HUES48 (cell line): ENCODE measurements around the gene ILRUN.
"Not testable (repeated sequence)": the region's sequence is repeated elsewhere in the genome, so short reads cannot be mapped to it uniquely, and the experiment has no call there.

Experiments used
- H3K27ac ChIP-seq: one replicate; pipeline ENCODE4 v1.7.0; 2013; ENCODE audit warnings: low read depth, low read length, inconsistent platforms
- H3K27me3 ChIP-seq: 2 replicates; pipeline ENCODE4 v1.6.1; 2013; ENCODE audit warnings: mild to moderate bottlenecking, low read length; ENCODE audit not compliant: control insufficient read depth, insufficient read depth
- H3K36me3 ChIP-seq: 2 replicates; pipeline ENCODE4 v1.6.1; 2013; ENCODE audit warnings: low read length; ENCODE audit not compliant: control insufficient read depth, insufficient read depth
- H3K4me1 ChIP-seq: 2 replicates; pipeline ENCODE4 v1.6.1; 2013; ENCODE audit warnings: mild to moderate bottlenecking, low read length; ENCODE audit not compliant: control insufficient read depth, insufficient read depth
- H3K4me3 ChIP-seq: 2 replicates; pipeline ENCODE4 v1.5.1; 2013; ENCODE audit warnings: mild to moderate bottlenecking, low read depth, low read length
- H3K9ac ChIP-seq: 2 replicates; pipeline ENCODE4 v1.6.1; 2013; ENCODE audit warnings: mild to moderate bottlenecking, low read depth, low read length, moderate library complexity
- H3K9me3 ChIP-seq: 2 replicates; pipeline ENCODE4 v1.6.1; 2013; ENCODE audit warnings: low read length; ENCODE audit not compliant: control insufficient read depth, insufficient read depth

The ILRUN gene

DNA sequence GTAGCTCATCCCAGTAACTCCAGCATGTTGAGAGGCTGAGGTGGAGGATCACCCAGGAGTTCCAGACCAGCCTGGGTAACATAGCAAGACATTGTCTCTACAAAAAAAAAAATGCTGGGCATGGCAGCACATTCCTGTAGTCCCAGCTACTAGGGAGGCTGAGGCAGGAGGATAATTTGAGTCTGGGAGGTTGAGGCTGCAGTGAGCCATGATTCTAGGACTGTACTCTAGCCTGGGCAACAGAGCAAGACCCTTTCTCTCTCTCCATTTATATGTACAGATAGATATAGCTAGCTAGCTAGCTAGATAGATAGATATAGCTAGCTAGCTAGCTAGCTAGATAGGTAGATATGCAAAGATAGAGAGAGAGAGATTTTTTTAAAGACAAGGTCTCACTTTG is 20.4 kb downstream of the ILRUN start:
- peaks cover 6% of the 10 kb centered on the region; the same call in 1 of the 2 replicates for H3K4me1 ChIP-seq
- H3K27me3 ChIP-seq, result no peaks in the 10 kb centered on the region
- H3K9me3 ChIP-seq, result no peaks in the 10 kb centered on the region
- H3K36me3 ChIP-seq, result 0 out of 2 replicates have a peak, but pooled peaks cover 4% of the 10 kb centered on the region
- H3K27ac ChIP-seq, result no peak overlapping the region
- no peak overlapping the region for H3K4me3 ChIP-seq
- no peak overlapping the region for H3K9ac ChIP-seq

DNA sequence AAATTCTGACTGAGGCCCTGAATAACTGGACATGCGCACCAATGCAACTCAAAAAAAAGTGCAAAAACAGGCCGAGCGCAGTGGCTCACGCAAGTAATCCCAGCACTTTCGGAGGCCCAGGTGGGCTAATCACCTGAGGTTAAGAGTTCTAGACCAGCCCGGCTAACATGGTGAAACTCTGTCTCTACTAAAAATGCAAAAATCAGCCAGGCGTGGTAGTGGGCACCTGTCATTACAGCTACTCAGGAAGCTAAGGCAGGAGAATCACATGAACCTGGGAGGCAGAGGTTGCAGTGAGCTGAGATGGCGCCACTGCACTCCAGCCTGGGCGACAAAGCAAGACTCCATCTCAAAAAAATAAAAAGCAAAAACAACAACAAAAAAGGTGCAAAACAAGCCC is 21.6 kb downstream of the ILRUN start:
- not testable (repeated sequence) for H3K36me3 ChIP-seq, H3K9me3 ChIP-seq, H3K4me1 ChIP-seq, H3K27ac ChIP-seq, H3K27me3 ChIP-seq, H3K9ac ChIP-seq, H3K4me3 ChIP-seq

DNA sequence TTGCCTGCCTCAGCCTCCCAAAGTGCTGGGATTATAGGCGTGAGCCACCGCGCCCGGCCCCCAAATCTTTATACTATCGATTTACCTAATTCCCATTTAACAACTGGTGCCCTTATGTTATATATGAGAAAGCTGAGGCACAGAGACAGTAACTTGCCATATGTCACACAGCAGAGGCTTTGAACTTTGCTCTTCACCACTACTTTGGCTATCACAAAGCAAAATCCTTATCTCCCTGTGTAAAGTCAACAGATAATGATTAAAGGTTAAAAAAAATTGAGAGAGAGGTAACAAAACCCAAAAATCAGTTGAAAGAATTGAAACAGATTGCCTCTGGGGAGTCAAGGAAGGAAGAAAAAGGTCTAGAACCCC is 22.3 kb downstream of the ILRUN start:
- Histone ChIP-seq H3K27ac (no peak overlapping the region), H3K9ac (no peak overlapping the region), H3K9me3 (no peaks in the 10 kb centered on the region)

DNA sequence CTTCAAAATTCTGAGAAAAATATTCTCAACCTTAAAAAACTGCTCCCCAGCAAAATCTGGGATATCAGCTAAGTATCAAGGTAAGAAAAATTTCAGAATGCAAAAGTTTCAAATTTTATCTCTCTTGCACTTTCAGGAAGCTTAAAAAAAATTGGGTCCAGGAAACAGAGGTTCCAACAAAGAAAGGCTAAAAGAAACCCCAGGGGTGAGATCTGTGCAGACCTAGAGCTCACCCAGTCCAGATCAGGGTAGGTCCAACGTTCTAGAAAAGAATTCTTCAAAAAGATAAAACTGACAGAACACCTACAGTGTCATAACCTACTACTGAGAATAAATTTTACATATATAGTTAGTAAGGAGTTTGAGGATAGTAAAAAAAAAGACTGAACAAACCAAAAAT is 23.5 kb downstream of the ILRUN start:
- H3K9ac ChIP-seq, result no peak overlapping the region; the same call in 1 of the 2 replicates
- no peak overlapping the region for H3K4me3 ChIP-seq
- no peaks in the 10 kb centered on the region for H3K27me3 ChIP-seq

More for the DNA sequence above, 22.3 kb downstream of the ILRUN start:
- Histone ChIP-seq H3K36me3 (0 out of 2 replicates have a peak, but pooled peaks cover 4% of the 10 kb centered on the region), H3K27me3 (no peaks in the 10 kb centered on the region), H3K4me1 (peaks cover 6% of the 10 kb centered on the region; the same call in 1 of the 2 replicates), H3K4me3 (no peak overlapping the region)

DNA sequence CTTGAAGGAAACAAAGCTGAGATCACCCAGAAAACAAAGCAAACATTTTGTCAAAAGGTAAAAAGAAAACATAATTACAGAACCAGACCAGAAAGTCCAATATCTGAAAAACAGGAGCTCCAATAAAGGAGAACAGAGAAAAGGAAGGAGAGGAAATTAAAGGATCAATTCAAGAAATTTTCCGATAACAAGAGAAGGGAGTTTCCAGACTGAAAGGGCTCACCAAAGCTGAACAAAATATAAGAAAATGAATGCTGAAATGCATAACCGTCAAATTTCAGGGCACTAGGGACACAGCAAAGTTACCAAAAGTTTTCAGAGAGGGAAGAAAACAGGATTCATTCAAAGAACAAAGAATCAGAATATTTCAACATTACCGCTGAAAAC is 23.9 kb downstream of the ILRUN start:
- H3K27ac ChIP-seq, result no peak overlapping the region
- H3K9me3 ChIP-seq, result no peaks in the 10 kb centered on the region
- H3K36me3 ChIP-seq, result no peaks in the 10 kb centered on the region
- H3K4me1 ChIP-seq, result peaks cover 6% of the 10 kb centered on the region; the same call in 1 of the 2 replicates
- no peak overlapping the region for H3K4me3 ChIP-seq
- H3K9ac ChIP-seq, result no peak overlapping the region
- H3K27me3 ChIP-seq, result no peaks in the 10 kb centered on the region

More for the DNA sequence above, 23.5 kb downstream of the ILRUN start:
- H3K9me3 ChIP-seq, result no peaks in the 10 kb centered on the region
- peaks cover 6% of the 10 kb centered on the region; the same call in 1 of the 2 replicates for H3K4me1 ChIP-seq
- no peaks in the 10 kb centered on the region for H3K36me3 ChIP-seq
- H3K27ac ChIP-seq, result no peak overlapping the region

DNA sequence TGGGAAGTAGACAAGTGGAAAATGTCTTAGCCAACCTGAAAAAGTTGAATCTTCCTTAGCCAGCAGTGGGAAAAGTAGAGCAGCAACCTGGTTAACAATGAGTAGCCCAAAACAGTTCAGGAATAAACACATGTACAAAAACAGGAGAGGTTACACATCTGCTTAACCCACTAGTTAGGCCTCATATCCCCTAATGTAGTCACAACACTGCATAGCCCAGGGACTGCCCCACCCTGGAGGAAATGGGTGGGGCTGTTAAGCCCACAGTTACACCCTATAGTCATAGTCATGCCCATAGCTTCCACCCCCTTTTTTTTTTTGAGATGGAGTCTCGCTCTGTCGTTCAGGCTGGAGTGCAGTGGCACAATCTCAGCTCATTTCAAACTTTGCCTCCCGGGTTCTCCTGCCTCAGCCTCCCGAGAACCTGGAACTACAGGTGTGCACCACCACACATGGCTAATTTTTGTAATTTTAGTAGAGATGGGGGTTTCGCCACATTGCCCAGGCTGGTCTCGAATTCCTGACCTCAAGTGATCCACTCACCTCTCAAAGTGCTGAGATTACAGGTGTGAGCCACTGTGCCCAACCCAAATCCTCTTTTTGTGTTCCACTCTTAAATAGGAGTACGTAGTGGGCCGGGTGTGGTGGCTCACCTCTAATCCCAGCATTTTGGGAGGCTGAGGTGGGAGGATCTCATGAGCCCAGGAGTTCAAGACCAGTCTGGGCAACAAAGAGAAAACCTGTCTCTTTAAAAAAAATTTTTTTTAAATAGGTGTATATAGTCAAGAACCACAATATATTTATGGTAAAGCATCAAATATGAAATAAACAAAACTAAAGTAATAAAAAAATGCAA is 24.5 kb downstream of the ILRUN start:
- H3K36me3 ChIP-seq, result no peaks in the 10 kb centered on the region
- no peak overlapping the region for H3K4me3 ChIP-seq
- H3K4me1 ChIP-seq, result peaks cover 9% of the 10 kb centered on the region; the same call in 1 of the 2 replicates
- no peak overlapping the region for H3K27ac ChIP-seq
- no peak overlapping the region for H3K9ac ChIP-seq
- H3K27me3 ChIP-seq, result no peaks in the 10 kb centered on the region
- no peaks in the 10 kb centered on the region for H3K9me3 ChIP-seq

DNA sequence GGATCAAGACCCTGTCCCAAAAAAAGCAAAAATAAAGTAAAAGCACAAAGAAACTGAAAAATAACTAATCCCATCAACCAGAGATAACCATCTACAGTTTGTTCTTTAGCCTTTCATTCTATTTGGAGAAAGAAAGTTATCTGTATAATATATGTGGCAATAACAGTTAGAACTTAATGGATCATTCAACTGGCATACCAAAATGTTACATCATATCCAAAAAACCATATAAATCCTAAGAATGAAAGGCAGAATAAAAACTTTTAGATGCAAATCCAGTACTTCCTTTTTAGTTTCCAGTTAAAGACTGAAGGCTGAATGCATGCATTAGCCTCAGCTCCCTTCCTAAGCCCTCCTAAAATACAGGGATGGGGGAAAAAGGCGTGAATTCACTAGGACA is 25.2 kb downstream of the ILRUN start:
- no peak overlapping the region for H3K27ac ChIP-seq
- H3K4me3 ChIP-seq, result no peak overlapping the region
- H3K9ac ChIP-seq, result no peak overlapping the region

DNA sequence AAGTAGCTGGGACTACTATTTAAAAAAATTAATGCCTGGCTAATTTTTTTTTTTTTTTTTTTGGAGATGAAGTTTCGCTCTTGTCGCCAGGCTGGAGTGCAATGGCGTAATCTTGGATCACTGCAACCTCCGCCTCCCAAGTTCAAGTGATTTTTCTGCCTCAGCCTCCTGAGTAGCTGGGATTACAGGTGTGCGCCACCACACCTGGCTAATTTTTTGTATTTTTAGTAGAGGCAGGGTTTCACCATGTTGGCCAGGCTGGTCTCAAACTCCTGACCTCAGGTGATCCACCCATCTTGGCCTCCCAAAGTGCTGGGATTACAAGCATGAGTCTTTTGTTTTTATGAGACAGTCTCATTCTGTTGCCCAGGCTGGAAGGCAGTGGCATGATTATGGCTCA is 27.8 kb downstream of the ILRUN start:
- not testable (repeated sequence) for H3K9me3 ChIP-seq, H3K36me3 ChIP-seq, H3K27ac ChIP-seq, H3K4me3 ChIP-seq, H3K9ac ChIP-seq, H3K27me3 ChIP-seq
- peaks cover 24% of the 10 kb centered on the region; the same call in 1 of the 2 replicates for H3K4me1 ChIP-seq

More for the DNA sequence above, 25.2 kb downstream of the ILRUN start:
- H3K9me3 ChIP-seq, result no peaks in the 10 kb centered on the region
- H3K4me1 ChIP-seq, result peaks cover 14% of the 10 kb centered on the region; the same call in 1 of the 2 replicates
- H3K27me3 ChIP-seq, result no peaks in the 10 kb centered on the region
- H3K36me3 ChIP-seq, result no peaks in the 10 kb centered on the region

DNA sequence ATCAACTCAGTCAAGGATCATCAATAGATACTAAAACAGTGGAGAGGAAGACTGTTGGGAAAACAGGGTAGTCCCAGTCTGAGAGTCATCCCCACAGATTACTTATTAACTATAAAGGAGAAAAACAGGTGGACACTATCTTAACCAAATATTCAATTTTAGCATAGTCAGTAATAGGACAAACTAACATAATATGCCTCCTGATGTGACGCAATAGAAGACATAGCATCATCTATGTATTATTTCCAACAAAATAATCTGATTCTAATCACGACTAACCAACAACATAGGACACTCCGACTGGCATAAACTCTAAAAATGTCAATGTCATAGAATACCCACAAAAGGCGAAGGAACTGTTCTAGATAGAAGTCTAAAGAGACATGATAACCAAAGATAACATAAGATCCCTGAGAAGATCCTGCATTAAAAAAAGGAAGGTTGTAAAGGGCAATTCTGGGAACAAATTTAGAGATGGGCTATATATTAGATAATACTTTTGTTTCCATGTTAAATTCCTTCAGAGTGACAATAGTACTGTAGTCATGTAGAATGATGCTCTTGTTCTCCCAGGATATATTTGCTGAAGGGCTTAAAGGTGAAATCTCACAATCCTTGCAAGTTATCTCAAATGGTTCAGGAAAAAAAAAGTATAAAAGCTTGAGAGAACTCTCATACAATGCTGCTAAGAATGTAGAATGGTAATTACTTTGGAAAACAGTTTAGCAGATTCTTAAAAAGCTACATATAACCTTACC is 28.9 kb downstream of the ILRUN start:
- Histone ChIP-seq H3K9ac (no peak overlapping the region), H3K4me1 (peaks cover 24% of the 10 kb centered on the region; the same call in 1 of the 2 replicates), H3K27ac (no peak overlapping the region), H3K27me3 (no peaks in the 10 kb centered on the region), H3K4me3 (no peak overlapping the region), H3K36me3 (no peaks in the 10 kb centered on the region), H3K9me3 (no peaks in the 10 kb centered on the region)

DNA sequence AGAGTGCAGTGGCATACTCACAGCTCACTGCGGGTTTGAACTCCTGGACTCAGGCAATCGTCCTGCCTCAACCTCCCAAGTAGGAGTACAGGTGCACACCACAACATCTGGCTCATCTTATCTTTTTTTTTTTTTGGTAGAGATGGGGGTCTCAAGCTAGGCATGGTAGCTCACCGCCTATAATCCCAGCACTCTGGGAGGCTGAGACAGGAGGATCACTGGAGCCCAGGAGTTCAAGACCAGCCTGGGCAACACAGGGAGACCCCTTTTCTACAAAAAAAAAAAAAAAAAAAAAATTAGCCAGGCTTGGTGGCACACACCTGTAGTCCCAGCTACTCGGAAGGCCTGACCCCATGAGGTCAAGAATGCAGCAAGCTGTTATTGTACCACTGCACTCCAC is 31.5 kb downstream of the ILRUN start:
- Histone ChIP-seq H3K9me3 (no peaks in the 10 kb centered on the region), H3K27me3 (no peaks in the 10 kb centered on the region), H3K36me3 (no peaks in the 10 kb centered on the region), H3K4me1 (peaks cover 18% of the 10 kb centered on the region; the same call in 1 of the 2 replicates), H3K9ac (no peak overlapping the region), H3K27ac (no peak overlapping the region), H3K4me3 (no peak overlapping the region)
